ENCODE results near the gene CSNK1D.
A peak's percentile ranks its signal among the peaks of the same experiment; 100 is the strongest.

Gene CSNK1D

DNA sequence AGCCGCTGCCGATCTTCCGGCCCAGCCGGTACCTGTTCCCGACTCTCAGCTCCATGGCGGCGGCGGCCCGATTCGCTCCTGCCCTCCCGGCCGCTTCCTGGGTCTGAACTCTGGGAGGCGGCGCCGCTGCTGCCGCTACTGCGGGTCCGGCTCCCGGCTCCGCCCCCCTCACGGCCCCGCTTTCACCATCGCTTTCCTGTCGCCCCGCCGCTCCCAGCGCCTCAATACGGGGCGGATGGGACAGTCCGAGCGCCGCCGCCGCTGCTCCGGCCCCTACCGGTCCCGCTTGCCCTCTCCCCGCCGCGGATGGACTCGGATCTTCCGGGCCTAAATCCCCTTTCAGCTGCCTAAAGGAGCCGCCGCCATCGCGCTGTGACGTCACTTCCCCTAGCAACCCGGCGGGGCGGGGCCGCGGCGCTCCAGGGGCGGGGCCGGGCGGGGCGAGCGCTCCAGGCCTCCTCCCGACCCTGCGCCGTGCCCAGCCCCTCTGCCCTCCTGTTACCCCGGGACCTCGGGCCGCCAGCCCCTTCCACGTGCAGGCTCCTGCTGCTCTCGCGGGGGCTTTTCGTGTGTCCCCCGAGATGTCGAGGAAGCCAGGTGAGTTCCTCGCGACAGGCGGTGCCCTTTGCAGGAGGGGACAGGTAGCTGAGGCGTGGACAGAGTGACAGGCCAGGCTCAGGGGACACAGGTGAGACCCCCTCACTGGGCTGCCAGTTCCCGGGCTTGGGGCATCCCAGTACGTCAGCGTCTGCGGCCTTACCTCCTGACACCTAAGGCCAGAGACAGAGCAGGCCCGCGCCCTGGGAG, at the start of gene CSNK1D:
Gene CSNK1D (minus strand): TSS at position 374 of the 807 bp plus-strand sequence. CDS start 319 bp downstream, at position 55.
- peak; percentile 89 to 93 for DNase-seq

DNA sequence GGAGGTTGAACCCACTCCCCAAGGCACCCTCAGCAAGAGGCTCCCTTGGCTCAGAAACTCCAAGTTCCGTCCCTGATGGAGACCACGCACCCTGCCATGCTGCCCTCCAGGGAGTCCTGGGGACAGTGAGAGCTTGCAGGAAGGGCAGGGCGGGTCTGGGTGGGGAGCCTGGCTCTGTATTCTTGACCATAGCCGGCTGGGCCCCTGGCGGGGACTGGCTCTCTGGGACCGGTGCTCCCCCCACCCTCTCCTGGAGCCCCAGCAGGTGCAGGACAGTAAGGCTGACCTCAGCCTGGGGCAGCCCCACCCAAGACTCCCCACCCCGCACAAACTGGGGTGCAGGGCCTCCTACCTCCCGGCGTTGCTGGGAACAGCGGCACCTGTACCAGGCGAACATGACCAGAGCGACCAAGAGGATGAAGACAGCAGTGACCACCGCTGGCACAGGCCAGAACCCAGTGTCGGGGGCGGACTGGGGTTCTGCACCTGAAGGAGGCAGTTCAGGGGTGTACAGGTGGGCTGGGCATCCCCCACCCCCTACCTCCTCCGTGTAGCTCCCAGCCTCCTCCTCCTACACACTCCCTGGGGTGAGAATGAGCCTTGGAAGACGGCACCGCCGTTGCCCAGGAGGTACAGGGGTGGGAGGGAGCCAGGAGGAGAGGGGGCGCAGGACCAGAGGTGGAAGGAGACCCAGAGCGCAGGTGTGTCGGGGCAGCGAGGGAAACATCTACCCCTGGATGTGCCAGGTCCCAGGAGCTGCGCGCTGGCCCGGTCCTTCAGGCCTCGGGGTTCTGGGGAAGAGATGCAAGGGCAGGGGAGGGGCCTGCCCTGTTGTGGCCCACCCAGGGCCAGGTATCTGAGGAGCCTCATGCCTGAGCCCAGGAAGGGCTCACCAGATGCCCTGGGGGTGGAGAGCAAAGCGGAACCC, 49.3 kb upstream of the CSNK1D start:
- no peak for DNase-seq

DNA sequence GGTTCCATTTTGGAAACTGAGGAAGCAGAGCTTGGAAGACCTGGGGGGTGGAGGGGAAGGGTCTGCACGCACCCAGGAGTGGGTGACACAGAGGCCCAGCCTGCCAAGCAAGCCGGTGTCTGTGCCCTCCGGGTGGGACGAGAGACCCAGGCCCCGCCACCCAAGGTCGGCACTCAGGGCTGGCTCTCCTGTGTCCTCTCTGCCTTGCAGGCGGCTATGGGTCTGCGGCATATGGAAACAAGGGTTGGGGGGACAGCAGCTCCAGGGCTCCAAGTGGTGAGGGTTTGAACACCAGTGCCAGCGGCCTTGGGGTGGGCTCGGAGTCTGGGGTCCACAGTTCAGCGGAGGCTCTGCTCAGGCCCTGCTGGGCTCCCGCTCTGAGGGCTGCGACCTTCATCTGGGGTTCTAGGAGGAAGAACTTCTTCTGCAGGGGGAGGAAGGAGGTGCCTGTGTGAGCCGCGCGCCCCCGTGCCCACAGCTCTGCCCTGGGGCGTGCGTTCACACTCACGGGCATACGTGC, 48.5 kb upstream of the CSNK1D start:
- no peak for DNase-seq

DNA sequence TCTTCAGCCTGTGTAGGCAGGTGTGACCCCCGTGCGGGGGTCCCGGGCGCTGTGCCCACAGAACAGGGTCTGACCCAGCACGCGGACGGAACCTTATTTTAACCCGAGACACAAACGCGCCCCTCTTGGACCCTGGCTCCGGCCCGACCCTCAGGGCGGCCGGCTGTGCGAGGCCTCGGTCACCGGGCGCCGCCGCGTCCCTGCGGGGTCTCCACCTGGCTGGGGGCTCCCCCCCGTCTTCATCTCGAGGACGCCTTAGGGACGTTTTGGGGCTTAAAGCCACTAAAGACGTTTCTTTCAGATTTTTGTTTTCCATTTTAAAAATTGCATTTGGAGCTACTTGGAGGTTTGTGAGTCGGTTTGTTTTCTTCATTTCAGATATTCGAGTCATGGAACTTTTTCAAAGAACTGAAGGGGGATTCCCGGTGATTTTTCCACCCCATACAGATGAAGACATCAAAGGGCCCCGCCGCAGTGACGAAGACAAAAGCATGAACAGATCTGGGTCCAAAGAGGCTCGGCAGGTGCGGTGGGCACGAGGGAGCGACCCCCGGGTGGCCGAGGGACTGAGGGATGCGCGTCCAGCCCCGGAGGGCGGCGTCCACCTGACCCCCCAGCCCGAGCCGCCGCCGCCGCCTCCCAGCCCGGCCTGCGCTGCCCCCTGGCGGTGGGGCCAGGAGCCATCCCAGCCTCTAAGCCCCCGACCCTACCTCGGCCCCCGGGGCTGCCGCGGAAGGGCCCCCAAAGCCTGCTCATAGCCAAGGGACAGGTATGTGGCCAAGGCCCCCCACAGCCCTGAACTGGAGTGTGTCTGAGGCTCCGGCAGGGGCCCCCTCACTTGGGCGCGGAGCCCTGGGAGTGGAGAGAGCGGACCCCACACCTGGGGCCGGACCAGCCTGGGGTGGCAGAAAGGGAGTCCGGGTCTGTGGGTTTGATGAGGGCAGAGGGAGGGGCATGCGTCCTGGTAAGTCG, 47.7 kb upstream of the CSNK1D start:
- DNase-seq: peak; percentile 79 to 88

DNA sequence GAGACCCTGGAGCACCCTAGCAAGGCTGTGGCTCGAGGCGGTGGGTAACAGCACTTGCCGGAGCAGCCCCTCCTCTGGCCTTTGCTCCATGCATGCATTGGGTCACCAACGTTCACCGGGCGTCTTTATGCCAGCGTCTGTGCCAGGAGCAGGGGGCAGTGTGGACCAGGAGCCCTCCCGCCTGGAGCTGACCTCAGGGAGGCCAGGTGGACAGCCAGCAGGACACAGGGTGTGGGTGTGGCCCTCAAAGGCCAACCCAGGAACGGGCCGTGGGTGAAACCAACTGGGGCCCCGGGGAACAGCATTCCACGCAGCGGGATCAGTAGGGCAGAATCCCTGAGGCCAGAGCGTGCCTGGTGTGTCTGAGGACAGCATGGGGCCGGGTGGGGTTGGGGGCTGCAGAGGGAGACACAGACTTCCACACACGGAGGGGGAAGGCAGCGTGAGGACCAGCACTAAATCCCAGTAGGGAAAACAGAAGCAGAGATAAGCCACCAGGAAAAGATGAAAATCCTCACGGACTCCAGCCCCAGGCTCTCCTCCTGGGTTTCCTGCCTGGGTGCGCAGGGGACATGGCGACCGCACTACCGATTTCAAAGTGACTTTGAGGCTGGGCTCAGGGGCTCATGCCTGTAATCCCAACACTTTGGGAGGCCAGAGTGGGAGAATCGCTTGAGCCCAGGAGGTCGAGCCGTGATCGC, 46.8 kb upstream of the CSNK1D start:
- no peak for DNase-seq

DNA sequence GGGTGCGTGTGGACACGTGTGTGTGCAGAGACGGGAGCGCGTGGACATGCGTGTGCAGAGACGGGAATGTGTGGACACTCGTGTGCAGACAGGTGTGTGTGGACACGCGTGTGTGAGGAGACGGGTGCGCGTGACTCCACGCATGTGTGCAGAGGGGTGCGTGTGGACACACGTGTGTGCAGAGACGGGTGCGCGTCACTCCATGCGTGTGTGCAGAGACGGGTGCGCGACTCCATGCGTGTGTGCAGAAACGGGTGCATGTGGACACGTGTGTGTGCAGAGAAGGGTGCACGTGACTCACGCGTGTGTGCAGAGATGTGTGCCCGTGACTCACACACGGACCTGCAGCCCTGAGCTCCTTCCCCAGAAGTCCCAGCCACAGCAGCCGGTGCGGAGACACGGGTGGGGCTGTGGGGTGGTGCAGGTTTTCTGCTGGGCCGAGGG, 46.1 kb upstream of the CSNK1D start:
- no peak for DNase-seq

DNA sequence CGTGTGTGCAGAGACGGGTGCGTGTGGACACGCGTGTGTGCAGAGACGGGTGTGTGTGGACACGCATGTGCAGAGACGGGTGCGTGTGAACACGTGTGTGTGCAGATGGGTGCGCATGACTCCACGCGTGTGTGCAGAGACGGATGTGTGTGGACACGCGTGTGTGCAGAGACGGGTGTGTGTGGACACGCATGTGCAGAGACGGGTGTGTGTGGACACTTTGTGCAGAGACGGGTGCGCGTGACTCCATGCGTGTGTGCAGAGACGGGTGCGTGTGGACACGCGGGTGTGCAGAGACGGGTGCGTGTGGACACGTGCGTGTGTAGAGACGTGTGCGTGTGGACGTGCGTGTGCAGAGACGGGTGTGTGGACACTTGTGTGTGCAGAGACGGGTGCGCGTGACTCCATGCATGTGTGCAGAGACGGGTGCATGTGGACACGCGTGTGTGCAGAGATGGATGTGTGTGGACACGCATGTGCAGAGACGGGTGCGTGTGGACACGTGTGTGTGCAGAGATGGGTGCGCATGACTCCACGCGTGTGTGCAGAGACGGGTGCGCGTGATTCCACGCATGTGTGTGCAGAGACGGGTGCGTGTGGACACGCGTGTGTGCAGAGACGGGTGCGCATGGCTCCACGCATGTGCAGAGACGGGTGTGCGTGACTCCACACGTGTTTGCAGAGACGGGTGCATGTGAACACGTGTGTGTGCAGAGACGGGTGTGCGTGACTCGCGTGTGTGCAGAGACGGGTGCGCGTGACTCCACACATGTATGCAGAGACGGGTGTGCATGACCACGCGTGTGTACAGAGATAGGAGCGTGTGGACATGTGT, 45.5 kb upstream of the CSNK1D start:
- DNase-seq: no peak

DNA sequence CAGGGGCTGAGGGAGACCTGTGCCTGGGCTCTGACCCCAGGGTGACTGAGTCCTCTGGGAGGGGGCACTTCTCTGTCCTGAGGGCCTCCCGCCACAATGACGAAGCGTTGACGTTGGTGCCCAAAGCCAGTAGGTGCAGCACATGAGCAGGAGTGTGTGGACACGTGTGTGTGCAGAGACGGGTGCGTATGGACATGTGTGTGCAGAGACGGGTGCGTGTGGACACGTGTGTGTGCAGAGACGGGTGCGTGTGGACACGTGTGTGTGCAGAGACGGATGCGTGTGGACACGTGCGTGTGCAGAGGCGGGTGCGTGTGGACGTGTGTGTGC, 44.6 kb upstream of the CSNK1D start:
- DNase-seq: no peak

DNA sequence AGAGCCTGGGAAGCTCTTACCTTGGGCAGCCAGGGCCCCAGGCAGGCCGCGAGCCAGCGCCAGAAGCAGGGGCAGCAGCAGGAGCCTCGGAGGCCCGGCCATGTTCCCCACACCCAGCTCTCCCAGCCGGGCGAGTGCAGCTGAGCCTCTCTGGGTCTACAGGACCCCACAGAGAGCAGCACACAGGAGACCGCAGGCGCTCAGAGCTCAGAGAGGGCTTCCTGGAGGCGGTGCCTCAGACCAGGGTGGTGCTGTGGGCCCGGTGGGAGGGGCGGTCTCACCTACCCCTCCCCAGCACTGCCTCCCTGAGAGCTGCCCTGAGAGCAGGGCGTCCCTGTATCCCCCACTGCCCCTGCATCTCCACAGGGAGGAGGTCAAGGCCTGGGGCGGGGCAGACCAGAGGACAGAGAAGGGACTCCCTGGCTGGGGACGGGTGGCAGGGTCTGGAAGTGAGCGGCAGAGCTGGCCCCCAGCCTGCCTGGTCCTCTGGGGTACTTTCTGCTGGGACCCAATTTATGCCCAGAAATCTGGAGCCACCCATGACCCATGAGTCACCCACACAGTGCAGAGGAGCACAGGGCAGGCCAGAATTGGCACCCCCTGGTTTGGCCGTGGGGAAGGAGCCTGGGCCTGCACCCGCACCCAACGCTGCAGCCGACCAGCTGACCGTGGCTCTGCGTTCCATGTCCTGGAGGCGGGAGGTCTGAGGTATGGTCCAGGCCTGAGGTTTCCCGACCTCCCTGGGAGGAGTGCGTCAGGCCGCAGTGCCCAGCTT, 44.1 kb upstream of the CSNK1D start, which contains the start of gene CD7:
Gene CD7 (minus strand): TSS at position 215 of the 775 bp plus-strand sequence. CDS start 113 bp downstream, at position 102.
- DNase-seq: peak; percentile 71 to 76

DNA sequence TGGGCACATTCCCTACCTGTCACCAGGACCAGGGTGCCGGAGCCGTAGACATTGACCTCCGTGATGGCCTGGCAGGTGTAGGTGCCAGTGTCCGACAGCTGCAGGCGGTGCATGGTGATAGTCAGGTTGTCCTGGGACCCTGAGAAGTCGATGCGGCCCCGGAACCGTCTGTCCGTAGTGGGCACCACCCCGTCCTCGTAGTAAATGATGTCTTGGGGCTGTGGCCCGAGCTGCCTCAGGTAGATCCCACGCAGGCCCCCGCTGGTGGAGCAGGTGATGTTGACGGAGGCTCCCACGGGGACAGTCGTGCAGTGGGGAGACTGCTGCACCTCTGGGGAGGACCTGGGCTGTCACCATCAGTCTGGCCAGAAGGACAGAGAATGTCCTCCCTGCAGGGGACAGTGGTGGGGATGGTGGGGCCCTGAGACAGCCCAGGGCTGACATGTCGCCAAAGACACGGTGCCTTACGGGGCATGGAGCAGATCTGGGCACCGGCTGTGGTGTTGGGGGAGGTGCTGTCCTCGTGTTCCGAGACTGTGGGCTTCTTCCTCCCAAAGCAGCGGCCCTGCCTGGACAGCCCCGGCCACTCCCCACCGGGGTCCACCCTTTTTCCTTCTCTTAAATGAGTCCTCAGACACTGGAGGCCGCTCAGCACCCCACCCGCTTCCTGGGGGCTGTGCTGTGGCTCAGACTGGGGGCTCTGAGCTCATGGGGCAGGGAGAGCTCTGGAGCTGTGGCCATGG, 43.3 kb upstream of the CSNK1D start:
- peak in 1 of 2 donors; percentile 25 for DNase-seq

DNA sequence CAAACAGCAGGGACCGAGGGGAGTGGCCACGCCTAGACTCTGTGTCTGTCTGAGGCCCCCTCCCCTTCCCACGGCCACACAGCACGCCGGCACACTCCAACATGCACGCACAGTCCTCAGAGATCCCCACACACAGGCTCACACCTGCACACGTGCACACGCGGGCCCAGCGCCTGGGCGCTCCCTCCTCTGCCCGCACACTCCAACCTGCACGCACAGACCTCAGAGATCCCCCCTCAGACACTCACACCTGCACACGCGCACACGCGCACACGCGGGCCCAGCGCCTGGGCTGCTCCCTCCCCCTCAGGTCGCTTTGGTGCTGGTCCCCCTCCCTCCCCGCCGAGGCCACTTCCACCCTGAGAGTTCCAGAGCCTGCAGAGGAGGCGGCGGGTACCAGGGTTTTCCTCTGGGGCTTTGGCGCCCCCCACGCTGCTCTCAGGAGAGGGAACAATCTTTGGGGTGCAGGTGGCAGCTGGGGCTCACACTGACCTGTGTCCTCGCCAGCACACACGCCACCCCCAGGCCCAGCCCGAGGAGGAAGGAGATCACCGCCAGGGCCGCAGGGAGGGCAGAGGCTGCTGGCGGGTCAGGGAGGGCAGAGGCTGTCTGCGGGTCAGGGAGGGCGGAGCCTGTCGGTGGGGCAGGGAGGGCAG, 42.3 kb upstream of the CSNK1D start:
- peak; percentile 32 to 57 for DNase-seq

DNA sequence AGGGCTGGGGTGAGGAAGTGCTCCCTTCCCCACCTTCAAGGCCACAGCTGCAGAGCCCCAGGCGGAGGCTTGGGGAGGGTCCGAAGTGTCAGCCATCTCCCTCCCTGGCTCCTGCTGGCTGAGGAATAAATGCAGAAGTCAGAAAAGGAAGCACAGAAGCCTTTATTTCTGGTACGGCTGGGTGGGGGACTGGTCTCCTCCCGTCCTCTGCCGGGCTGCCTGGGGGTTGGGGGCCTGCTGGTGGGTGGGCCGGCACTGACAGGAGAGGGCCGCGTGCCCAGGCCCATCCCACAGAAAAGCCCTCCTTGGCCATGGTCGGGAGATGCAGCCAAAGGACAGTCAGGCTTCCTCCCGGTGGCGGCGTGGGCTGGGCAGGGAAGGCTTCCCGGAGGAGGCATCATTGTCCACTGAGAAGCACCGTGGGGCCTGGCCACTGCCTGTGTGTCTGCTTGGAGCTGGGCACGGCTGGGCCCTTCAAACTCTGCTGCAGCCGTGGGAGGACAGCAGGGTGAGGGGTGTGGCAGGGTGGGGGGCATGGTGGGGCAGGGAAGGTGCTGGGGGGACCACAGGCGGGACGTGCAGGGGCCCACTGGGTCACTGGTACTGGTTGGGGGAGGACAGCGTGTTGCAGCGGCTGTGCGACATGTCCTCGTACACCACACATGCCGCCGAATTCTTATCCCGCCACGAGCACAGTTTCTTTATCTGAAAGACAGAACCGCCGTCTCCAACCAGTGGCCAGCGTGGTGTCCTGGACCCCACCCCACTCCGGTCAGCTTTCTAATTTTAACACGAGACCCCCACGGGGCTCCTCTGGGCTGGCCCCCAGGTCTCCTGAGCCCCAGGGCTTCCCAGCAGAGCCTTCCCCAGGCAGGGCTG, 41.5 kb upstream of the CSNK1D start:
- no peak for DNase-seq

DNA sequence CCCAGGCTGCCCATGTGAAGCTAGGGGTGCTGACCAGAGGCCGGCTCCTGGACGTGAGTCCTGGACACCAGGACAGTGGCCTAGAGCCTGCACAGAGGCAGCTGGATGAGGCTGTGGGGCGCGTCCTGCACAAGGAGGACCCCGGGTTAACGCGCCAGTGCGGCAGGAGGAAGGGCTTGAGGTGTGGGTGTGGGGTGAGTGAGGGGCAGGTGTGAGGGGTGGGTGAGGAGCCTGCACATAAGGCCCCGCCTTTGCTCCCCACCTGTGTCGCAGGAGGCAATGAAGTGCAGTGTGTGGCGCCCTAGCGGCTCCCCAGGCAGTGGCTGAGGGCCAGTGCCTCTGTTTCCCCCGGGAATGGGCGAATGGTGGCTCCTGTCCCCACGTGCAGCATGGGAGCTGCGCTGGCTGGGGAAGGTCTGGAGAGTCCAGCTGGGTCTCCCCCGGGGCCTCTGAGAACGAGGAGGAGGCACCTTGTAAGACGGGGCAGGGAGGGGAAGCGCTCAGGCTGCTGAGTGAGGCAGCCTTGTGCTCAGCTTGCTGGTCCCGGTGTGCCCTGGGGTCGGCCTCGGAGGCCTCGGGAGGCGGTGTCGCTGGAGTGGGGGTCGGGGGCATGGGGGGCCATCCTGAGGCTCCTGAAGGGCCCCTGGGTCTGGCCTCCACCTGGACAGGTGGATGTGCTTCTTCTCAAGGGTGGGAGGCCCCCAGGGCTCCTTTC, 40.7 kb upstream of the CSNK1D start:
- DNase-seq: no peak

DNA sequence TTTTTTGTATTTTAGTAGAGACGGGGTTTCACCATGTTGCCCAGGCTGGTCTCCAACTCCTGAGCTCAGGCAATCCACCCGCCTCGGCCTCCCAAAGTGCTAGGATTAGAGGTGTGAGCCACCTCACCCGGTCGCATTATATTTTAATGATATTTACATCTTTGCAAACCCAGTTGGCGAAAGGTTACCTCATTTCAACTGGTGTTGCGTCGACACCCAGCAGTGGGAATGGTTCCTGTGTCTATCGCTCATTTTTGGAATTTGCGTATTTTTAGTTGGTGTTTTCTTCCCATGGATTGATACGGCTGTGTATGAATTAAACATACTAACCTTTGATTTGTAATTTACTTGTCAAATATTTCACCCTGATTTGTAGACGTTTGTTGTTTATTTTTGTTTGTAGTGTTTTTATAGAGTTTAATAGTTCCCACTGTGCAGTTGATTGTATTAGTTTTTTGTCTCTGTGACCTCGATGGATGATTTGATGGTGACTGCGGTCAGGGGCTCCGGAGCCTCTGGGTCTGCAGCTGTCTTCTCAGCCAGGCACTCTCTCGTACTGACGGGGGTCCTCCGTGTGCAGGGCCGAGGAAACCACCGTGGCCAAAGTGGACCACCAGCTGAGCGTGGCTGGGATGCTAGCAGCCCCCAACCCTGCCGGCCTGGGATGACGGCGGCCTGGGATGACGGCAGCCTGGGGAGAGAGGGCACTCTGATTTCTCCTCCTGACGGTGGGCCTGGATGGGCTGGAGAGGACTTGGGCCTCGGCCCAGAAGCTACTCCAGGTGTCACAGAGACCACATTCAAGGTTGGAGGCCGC, 39.9 kb upstream of the CSNK1D start:
- DNase-seq: no peak

DNA sequence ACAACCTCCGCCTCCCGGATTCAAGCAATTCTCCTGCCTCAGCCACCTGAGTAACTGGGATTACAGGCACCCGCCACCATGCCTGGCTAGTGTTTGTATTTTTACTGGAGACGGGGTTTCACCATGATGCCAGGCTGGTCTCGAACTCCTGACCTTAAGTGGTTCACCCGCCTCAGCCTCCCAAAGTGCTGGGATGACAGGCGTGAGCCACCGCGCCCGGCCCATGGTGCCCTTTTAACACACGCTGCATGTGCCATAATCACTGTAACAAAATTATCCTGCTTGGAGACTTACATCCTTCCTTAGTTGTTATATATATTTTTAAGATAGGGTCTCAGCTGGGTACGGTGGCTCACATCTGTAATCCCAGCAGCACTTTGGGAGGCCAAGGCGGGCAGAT, 38.5 kb upstream of the CSNK1D start:
- DNase-seq: no peak

DNA sequence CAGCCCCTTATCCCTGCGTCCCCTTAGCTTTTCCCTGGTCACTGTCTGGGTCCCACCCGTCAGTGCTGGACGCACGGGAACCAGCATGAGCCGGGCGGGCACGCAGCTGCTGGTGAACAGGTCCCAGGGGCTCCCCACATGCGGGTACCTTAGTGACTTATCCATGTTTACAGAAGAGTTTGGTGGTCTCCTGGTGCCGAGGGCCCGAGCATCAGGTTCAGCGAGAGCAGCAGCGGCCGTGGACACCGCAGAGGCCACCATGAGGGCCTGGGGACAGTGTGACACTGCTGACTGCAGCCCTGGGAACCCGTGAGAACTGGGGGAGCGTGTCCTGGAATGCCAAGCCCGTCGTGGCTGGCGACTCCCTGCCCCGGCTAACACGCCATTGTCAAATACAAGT, 37.4 kb upstream of the CSNK1D start:
- no peak for DNase-seq

Data from CD4-positive, alpha-beta T cell treated with Interferon alpha-2 for 1 hour (primary cell).